Right atrium auricular region (tissue), 2 donors: ENCODE measurements around the gene TPM4. TPM values are rescaled to one million over a fixed set of nuclear protein-coding genes. Genes with fewer than 3 reads are reported as not detected.

ENCODE experiments used
- DNase-seq: peaks from one replicate; pipeline ENCODE4 v3.0.0-alpha.2; 2019; ENCODE audit warnings: low spot score
- H3K27ac ChIP-seq, 2 donors: fragments of 200-600 bp; sonication (generic); 1 replicate in 1 of 2; 2 replicates in 1 of 2; pipeline ENCODE4 v1.5.1; 2016 to 2019
- H3K27me3 ChIP-seq, 2 donors: fragments of 200-600 bp; sonication (generic); one replicate each; pipeline versions ENCODE4 v1.5.1 to v1.6.0; 2017 to 2019
- H3K36me3 ChIP-seq: fragments of 200-600 bp; sonication (generic); one replicate; pipeline ENCODE4 v1.5.1; 2016
- H3K4me1 ChIP-seq, 2 donors: fragments of 200-600 bp; sonication (generic); one replicate each; pipeline versions ENCODE4 v1.5.1 to v1.6.0; 2017 to 2019
- H3K4me3 ChIP-seq, 2 donors: fragments of 200-600 bp; sonication (generic); 1 replicate in 1 of 2; 2 replicates in 1 of 2; pipeline ENCODE4 v1.5.1; 2017 to 2019; ENCODE audit warnings: mild to moderate bottlenecking in 1 of 2, moderate library complexity in 1 of 2
- H3K9me3 ChIP-seq, 2 donors: fragments of 200-600 bp; sonication (generic); one replicate each; pipeline ENCODE4 v1.5.1; 2019
- total RNA-seq, 2 donors: library from RNA; depleted of rRNA; stranded (reverse); fragments of >200 nt; gene quantifications; one replicate each; pipeline ENCODE4 v1.1.0, GENCODE V29; 2016
- TF ChIP-seq, protein P1 (sequence below), 2 donors: fragments of 200-600 bp; sonication (generic); IDR thresholded peaks; one replicate each; pipeline ENCODE4 v1.5.1; 2019; ENCODE audit warnings: antibody characterized with exemption in 2 of 2

The TPM4 gene
- total RNA-seq, 2 donors from 2014 or later, result 163 to 194 TPM

DNA sequence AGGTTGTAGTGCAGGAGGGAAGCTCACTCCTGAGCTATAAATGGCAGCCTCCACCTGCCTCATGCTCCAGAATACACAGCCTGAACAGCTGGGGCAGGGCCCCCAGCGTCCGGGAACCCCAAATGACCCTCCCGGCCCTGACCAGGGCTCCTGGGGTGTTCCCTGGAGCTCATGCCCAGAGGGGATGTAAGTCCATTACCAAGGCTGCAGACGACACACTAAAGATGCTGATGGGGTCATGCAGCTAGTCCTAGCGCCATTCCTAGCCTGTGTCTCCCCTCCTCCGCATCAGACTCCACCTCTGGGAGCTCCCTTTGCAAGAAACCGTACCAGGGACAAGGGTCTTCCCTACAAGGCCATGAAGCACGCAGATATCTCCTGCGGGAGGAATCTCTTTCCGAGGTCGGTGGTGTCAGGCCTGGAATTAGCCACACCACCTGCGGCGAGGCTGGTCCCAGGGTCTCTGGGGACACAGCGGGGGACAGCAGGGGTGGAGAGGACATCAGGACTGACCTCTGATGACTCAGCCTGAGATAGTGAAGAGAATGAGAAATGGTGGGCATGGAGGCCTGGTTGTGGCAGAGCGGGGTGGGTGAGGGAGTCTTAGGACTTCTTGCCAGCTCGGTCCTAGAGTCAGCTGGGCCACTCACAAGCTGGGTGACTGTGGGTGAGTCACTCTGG, 11.9 kb upstream of the TPM4 start:
- no peaks in the 10 kb centered on the region for H3K36me3 ChIP-seq
- DNase-seq, result no peak

GRCh38 chr19:16066611-16067104, 9.6 kb upstream of the TPM4 start:
- Histone ChIP-seq H3K27ac (peak overlapping the region; percentile 9 to 42), H3K27me3 (no peaks in the 10 kb centered on the region), H3K4me3 (no peak overlapping the region), H3K9me3 (peaks cover 0 to 3% of the 10 kb centered on the region in 2 donors), H3K4me1 (peaks cover 0 to 20% of the 10 kb centered on the region in 2 donors), H3K36me3 (no peaks in the 10 kb centered on the region)
- TF ChIP-seq, protein P1, sequence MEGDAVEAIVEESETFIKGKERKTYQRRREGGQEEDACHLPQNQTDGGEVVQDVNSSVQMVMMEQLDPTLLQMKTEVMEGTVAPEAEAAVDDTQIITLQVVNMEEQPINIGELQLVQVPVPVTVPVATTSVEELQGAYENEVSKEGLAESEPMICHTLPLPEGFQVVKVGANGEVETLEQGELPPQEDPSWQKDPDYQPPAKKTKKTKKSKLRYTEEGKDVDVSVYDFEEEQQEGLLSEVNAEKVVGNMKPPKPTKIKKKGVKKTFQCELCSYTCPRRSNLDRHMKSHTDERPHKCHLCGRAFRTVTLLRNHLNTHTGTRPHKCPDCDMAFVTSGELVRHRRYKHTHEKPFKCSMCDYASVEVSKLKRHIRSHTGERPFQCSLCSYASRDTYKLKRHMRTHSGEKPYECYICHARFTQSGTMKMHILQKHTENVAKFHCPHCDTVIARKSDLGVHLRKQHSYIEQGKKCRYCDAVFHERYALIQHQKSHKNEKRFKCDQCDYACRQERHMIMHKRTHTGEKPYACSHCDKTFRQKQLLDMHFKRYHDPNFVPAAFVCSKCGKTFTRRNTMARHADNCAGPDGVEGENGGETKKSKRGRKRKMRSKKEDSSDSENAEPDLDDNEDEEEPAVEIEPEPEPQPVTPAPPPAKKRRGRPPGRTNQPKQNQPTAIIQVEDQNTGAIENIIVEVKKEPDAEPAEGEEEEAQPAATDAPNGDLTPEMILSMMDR (IDR thresholded peaks at IDR 0.05), result peak in 1 of 2 donors; percentile 27
- no peak for DNase-seq

More for the DNA sequence above, 11.9 kb upstream of the TPM4 start:
- TF ChIP-seq, protein P1 (IDR thresholded peaks at IDR 0.05), result no peak
- Histone ChIP-seq H3K27ac (no peak overlapping the region), H3K27me3 (no peaks in the 10 kb centered on the region), H3K4me3 (no peak overlapping the region), H3K9me3 (peaks cover 0 to 11% of the 10 kb centered on the region in 2 donors), H3K4me1 (peaks cover 0 to 5% of the 10 kb centered on the region in 2 donors)

DNA sequence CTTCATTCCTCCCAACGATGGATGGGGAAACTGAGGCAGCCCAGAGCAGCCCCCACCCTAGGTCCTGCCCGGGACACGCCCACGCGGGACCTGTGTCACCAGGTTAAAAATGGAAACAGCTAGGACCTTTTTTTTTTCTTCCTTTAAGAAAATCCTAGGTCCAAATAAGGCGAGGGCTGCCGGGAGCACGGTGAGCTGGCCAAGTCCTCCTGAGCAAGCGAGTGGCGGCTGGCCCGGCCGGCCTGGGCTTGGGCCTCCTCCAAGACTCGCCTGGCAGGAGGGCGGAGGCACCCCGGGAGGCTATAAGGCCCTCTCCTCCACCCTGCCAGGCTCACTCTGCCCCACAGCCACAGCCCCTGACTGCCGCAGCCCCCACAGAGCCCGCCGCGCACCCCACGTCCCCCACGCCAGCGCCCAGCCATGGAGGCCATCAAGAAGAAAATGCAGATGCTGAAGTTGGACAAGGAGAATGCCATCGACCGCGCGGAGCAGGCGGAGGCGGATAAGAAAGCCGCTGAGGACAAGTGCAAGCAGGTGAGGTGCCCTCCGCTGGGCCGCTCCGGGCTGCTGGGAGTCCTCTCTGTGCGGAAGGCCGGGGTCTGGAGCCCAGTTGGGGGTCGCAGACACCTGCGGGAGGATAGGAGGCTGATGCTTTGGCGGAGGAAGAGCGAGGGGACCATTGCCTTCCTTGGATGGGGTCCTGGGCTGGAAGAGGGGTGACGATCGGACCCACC, 8.9 kb upstream of the TPM4 start:
- TF ChIP-seq, protein P1 (IDR thresholded peaks at IDR 0.05), result no peak
- H3K4me1 ChIP-seq, result peaks cover 0 to 25% of the 10 kb centered on the region in 2 donors
- H3K9me3 ChIP-seq, result peaks cover 0 to 3% of the 10 kb centered on the region in 2 donors
- H3K36me3 ChIP-seq, result no peaks in the 10 kb centered on the region
- peak overlapping the region; percentile 16 to 29 for H3K4me3 ChIP-seq
- DNase-seq, result peak; percentile 73
- H3K27ac ChIP-seq, result peak overlapping the region; percentile 9 to 42
- no peaks in the 10 kb centered on the region for H3K27me3 ChIP-seq

GRCh38 chr19:16068696-16069259, 7.5 kb upstream of the TPM4 start:
- Histone ChIP-seq H3K27ac (no peak overlapping the region), H3K36me3 (no peaks in the 10 kb centered on the region), H3K27me3 (no peaks in the 10 kb centered on the region), H3K4me1 (peaks cover 0 to 25% of the 10 kb centered on the region in 2 donors), H3K9me3 (no peaks in the 10 kb centered on the region), H3K4me3 (peak overlapping the region in 1 of 2 donors; percentile 9)
- DNase-seq, result no peak
- TF ChIP-seq, protein P1 (IDR thresholded peaks at IDR 0.05), result no peak

- Histone ChIP-seq H3K4me1 (peaks cover 0 to 25% of the 10 kb centered on the region in 2 donors), H3K36me3 (no peaks in the 10 kb centered on the region), H3K9me3 (no peaks in the 10 kb centered on the region), H3K27me3 (no peaks in the 10 kb centered on the region), H3K4me3 (no peak overlapping the region), H3K27ac (peak overlapping the region; percentile 68 to 70)
- DNase-seq, result no peak
- TF ChIP-seq, protein P1 (IDR thresholded peaks at IDR 0.05), result no peak
Measured at GRCh38 chr19:16069813-16070365, 6.4 kb upstream of the TPM4 start.
